ENCODE measurements around the gene USP6.

DNA sequence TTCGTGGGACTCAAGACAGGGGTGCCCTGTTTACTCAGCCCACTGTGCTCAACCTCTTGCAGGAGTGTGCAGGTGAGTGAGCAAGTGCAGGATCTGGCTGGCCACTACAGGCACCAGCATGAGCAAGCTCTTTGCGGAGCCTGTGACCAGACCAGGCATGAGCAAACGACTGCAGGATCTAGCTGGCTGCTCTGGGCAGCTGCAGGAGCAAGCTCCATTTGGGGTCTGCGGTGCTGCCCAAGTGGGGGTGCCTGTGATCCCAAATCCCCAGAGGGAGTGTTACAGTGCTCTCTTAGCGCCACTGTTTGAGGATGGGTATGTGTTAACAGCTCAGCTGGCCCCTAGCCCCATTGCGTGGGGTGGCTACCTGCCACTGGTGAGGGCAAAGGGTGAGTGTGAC, 2.4 kb downstream of the USP6 start:
- TF ChIP-seq BRF2 (CRISPR knock-in tag; IDR thresholded peaks at IDR 0.05) = no peak
- no peak for TF ChIP-seq TOE1 (CRISPR knock-in tag; IDR thresholded peaks at IDR 0.05)
- no peak for TF ChIP-seq POLR2A (IDR thresholded peaks at IDR 0.05; ENCODE audit: insufficient read depth in 1 of 2, low read depth in 2 of 2, low read length in 2 of 2)
- no peak for TF ChIP-seq CTCF (CRISPR knock-in tag; IDR thresholded peaks at IDR 0.05)
- TF ChIP-seq SRSF1 (optimal IDR thresholded peaks at IDR 0.05; ENCODE audit: low read depth, low read length) = no peak

All from HepG2 (cell line).